GM10266 (cell line): ENCODE measurements around the gene SPTBN1.

Source experiments
- DNase-seq: peaks from one replicate; pipeline ENCODE4 v3.0.0; 2012; ENCODE audit errors: extremely low spot score
- CTCF ChIP-seq: IDR thresholded peaks from 2 replicates; pipeline ENCODE4 v1.5.1; 2012; ENCODE audit warnings: mild to moderate bottlenecking, low read depth; ENCODE audit not compliant: control insufficient read depth, insufficient read depth; ENCODE audit errors: missing control alignments

Gene SPTBN1

DNA sequence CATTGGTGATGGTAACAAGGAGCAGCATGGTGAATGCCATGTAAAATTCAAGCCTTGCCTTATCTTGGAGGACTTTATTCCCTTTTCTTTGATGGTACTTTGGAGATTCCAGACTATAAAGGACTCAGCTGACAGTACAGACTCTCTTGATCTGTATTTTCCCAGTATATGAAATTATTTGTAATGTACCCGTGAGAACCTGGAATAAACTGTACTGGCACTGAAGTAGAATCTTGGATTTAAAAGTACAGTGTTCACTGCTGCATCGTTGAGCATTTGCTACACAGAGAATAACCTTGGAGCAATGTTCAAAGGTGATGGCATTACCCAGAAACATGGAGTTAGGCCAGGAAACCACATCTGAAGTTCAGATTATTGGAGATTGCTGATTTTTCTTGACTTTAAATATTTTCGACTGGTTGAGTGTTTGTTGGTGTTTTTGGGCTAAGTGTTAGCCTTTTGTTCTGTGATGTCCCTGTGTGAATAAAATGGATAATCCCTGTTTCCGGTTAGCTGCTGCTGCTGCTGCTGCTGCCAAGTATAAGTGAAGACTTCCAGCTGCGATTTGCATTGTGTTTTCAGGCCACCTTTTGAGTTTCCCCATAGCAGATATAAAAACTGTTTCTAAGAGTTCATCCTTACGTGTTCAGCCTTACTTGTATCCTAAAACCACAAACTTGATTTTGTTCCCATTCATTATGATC is 122.0 kb downstream of the SPTBN1 start:
- no peak for TF ChIP-seq CTCF
- DNase-seq = no peak

GRCh38 chr2:54578648-54579045 is 122.5 kb downstream of the SPTBN1 start:
- no peak for DNase-seq
- no peak for TF ChIP-seq CTCF

- no peak for TF ChIP-seq CTCF
- no peak for DNase-seq
Observed at GRCh38 chr2:54579061-54579681, 123.0 kb downstream of the SPTBN1 start.

DNA sequence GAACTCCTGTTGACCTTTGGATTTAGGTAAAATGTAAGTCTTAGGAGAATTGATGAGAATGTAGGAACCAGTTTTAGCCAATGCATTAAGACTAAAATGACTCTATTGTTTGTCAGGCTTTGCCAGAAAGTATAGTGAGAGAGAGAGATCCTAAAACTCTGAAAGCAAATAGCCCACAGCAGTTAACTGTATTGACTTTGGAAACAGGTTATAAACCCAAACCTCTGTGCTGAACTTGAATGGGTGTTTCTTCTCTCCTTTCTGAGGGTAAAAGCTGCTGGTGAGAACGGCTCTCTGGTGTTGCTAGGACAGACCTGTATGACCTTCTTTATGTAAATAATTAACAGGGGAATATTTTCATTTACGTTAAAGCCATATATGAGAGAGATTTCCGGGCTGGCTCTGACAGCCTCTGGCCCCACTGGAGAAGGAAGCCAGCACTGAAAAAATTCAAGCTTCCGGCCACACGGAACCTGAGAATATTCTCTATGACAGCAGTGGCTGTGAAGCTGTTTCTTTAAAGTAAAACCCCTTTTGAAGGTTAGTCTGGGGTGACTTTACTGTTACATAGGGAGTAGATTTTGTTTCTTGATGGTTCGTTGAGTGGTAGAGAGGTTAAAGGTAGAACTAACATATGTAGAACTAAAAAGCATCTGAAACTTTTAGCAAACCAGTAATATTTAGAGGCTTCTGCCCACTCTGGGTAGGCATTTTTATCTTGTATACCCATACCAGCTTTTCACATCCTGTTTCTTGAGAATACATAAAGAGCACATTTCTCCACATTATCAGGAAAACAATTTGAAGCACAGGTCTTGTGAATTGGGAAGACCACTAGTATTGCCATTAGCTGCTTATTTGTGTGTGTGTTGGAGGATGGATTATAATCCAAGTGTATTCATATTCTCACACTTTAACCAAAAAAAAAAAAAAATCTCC is 123.8 kb downstream of the SPTBN1 start:
- peak; percentile 51 for DNase-seq
- TF ChIP-seq CTCF = no peak

DNA sequence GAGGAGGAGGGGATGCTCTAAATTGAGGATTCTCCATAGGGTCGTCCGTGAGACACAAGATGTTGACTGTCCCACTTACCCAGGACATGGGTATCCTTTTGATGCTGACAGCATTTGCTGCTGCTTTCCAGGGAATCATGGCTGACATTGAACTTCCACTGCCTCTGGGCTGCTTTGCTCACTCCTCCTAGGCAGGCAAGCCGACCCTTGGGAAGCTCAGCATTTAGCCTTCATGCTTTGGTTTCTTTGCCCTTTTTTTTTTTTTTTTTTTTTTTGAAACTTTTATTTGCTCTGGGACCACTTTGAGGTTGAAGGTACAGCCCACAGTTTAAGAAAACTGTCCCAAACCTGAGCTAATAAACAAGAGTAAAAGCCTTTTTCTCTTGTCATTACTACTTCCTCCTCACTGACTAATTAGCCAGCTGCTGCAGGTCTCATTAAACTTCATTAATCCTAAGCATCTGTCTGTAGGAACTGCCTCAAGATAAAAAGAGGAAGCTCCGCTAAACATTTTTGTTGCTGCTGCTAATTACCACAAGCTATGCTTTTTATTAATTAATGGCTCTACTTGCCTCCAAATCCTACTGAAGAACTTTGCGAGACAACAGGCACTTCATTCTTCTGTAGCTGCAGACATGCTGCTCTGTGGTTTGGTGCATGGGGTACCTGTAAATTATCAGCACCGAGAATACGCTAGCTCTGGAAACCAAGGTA is 125.4 kb downstream of the SPTBN1 start:
- TF ChIP-seq CTCF = no peak

GRCh38 chr2:54582987-54583386 is 126.9 kb downstream of the SPTBN1 start:
- TF ChIP-seq CTCF = no peak
- DNase-seq = no peak

More for the DNA sequence above, 125.4 kb downstream of the SPTBN1 start:
- no peak for DNase-seq
